Endothelial cell (in vitro differentiated cells): ENCODE results near the gene GFI1B. TPM values are rescaled to one million over a fixed set of nuclear protein-coding genes. Genes with fewer than 3 reads are reported as not detected.

Source experiments
- DNase-seq: peaks from one replicate; pipeline ENCODE4 v3.0.0; 2021; ENCODE audit warnings: low spot score
- H3K27ac Mint-ChIP-seq: one replicate; pipeline ENCODE4 v1.8.0; 2021; ENCODE audit warnings: mixed read lengths, inconsistent platforms; ENCODE audit not compliant: unreplicated experiment
- H3K27me3 Mint-ChIP-seq: one replicate; pipeline ENCODE4 v1.8.0; 2021; ENCODE audit warnings: mild to moderate bottlenecking, moderate library complexity, mixed read lengths, inconsistent platforms; ENCODE audit not compliant: unreplicated experiment
- H3K36me3 Mint-ChIP-seq: one replicate; pipeline ENCODE4 v1.8.0; 2021; ENCODE audit warnings: mild to moderate bottlenecking, low read depth, mixed read lengths, inconsistent platforms; ENCODE audit not compliant: unreplicated experiment
- H3K4me1 Mint-ChIP-seq: one replicate; pipeline ENCODE4 v1.8.0; 2021; ENCODE audit warnings: mild to moderate bottlenecking, mixed read lengths, inconsistent platforms; ENCODE audit not compliant: unreplicated experiment
- H3K4me3 Mint-ChIP-seq: one replicate; pipeline ENCODE4 v1.8.0; 2021; ENCODE audit warnings: mild to moderate bottlenecking, mixed read lengths, inconsistent platforms; ENCODE audit not compliant: unreplicated experiment
- H3K9me3 Mint-ChIP-seq: one replicate; pipeline ENCODE4 v1.8.0; 2021; ENCODE audit warnings: mixed read lengths, inconsistent platforms; ENCODE audit not compliant: unreplicated experiment
- CTCF ChIP-seq: fragments of 200-600 bp; sonication (generic); IDR thresholded peaks from one replicate; pipeline ENCODE4 v1.5.0; 2021; ENCODE audit warnings: antibody characterized with exemption; ENCODE audit not compliant: unreplicated experiment
- long read RNA-seq: library from polyadenylated mRNA; unstranded; transcript quantifications from one replicate; pipeline ENCODE4 v2.0.0, GENCODE V29; 2020; ENCODE audit not compliant: unreplicated experiment
- total RNA-seq: library from RNA; stranded (reverse); fragmentation: NEBNext Ultra II Directional; extraction: Animal tissue kit (Norgen Biotek cat#: 25700); gene quantifications from one replicate; pipeline ENCODE4 v1.2.1, GENCODE V29; 2021; ENCODE audit not compliant: unreplicated experiment

GFI1B gene
- total RNA-seq: not detected
- long read RNA-seq: 0 reads

- Mint-ChIP-seq H3K4me1 (peaks cover 11% of the 10 kb centered on the region), H3K9me3 (no peaks in the 10 kb centered on the region), H3K4me3 (no peak within 1 kb of the TSS), H3K36me3 (no peaks in the 10 kb centered on the region), H3K27me3 (peaks cover 1% of the 10 kb centered on the region), H3K27ac (no peak within 1 kb of the TSS)
- no peak for DNase-seq
- no peak for TF ChIP-seq CTCF
These were observed at the start of gene GFI1B for GRCh38 chr9:132978451-132979131. GFI1B (plus strand) TSS chr9:132978694; CDS start chr9:132986679, 7,985 bp downstream.

- Mint-ChIP-seq H3K4me3 (no peak overlapping the region), H3K4me1 (peaks cover 2% of the 10 kb centered on the region), H3K9me3 (no peaks in the 10 kb centered on the region), H3K27me3 (no peaks in the 10 kb centered on the region), H3K27ac (no peak overlapping the region), H3K36me3 (peaks cover 21% of the 10 kb centered on the region)
- no peak for TF ChIP-seq CTCF
- no peak for DNase-seq
These were observed 47.2 kb upstream of the GFI1B start for GRCh38 chr9:132931178-132931735.

GRCh38 chr9:132935026-132935425 is 43.5 kb upstream of the GFI1B start:
- no peak for TF ChIP-seq CTCF
- no peak for DNase-seq
- H3K4me3 Mint-ChIP-seq: no peak overlapping the region
- H3K4me1 Mint-ChIP-seq: peaks cover 2% of the 10 kb centered on the region
- H3K27me3 Mint-ChIP-seq: no peaks in the 10 kb centered on the region
- H3K9me3 Mint-ChIP-seq: no peaks in the 10 kb centered on the region
- no peak overlapping the region for H3K27ac Mint-ChIP-seq
- peaks cover 14% of the 10 kb centered on the region for H3K36me3 Mint-ChIP-seq

GRCh38 chr9:132937463-132937901 is 41.0 kb upstream of the GFI1B start:
- Mint-ChIP-seq H3K36me3 (peaks cover 8% of the 10 kb centered on the region), H3K9me3 (no peaks in the 10 kb centered on the region), H3K4me3 (no peak overlapping the region), H3K27me3 (no peaks in the 10 kb centered on the region), H3K4me1 (peaks cover 2% of the 10 kb centered on the region), H3K27ac (no peak overlapping the region)
- no peak for TF ChIP-seq CTCF
- DNase-seq: no peak

- Mint-ChIP-seq H3K4me1 (peaks cover 10% of the 10 kb centered on the region), H3K36me3 (peaks cover 9% of the 10 kb centered on the region), H3K27ac (no peak overlapping the region), H3K27me3 (no peaks in the 10 kb centered on the region), H3K9me3 (no peaks in the 10 kb centered on the region), H3K4me3 (no peak overlapping the region)
- DNase-seq: no peak
- no peak for TF ChIP-seq CTCF
These were observed 39.3 kb upstream of the GFI1B start for GRCh38 chr9:132939169-132939568.
